GM20000 (cell line): ENCODE results near the gene SHISAL1.

ENCODE experiments used
- DNase-seq: peaks from one replicate; pipeline ENCODE4 v3.0.0; 2012; ENCODE audit warnings: low spot score
- TF ChIP-seq, protein P1 (sequence below): IDR thresholded peaks from 2 replicates; pipeline ENCODE4 v1.5.1; 2012; ENCODE audit warnings: mild to moderate bottlenecking, control low read depth; ENCODE audit errors: extremely low read depth, missing control alignments

The SHISAL1 gene

DNA sequence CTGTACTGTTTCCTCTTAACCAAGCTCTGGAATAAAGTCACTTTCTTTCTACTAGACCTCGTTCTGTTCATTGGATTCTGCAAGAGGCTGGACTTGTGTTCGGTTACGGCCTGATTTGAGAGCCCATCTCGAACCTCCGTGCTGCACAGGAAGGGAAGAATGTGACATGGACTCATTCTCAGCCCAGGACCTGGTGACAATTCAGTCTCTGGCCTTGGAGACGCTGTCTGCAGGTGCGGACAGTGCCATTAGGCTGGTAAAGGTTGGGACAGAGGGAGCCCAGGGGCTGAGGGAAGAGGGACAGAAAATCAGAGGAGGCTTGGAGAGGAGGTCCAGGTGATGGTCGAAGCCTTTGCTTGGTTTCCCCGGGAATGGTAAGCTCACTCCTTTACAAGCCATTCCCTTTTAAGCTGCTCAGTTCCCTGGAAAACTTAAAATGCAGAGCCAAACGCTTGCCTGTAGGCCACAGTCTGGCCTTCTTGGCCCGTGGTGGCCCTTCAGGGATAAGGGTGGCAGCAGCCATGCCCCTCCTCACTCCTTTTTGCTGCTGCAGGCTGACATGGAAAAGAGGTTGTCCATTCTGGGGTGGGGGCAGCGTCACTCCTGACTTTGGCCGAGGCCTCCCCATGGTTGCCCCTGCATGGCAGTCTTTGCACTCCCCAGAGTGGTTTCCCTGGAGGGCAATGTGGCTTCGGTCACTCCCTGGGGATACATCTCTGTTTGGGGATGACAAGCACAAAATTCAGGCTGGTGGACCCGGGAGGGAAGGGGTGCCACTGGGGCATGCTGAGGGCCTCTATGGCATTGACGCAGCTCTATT is 52.3 kb downstream of the SHISAL1 start:
- TF ChIP-seq, protein P1, sequence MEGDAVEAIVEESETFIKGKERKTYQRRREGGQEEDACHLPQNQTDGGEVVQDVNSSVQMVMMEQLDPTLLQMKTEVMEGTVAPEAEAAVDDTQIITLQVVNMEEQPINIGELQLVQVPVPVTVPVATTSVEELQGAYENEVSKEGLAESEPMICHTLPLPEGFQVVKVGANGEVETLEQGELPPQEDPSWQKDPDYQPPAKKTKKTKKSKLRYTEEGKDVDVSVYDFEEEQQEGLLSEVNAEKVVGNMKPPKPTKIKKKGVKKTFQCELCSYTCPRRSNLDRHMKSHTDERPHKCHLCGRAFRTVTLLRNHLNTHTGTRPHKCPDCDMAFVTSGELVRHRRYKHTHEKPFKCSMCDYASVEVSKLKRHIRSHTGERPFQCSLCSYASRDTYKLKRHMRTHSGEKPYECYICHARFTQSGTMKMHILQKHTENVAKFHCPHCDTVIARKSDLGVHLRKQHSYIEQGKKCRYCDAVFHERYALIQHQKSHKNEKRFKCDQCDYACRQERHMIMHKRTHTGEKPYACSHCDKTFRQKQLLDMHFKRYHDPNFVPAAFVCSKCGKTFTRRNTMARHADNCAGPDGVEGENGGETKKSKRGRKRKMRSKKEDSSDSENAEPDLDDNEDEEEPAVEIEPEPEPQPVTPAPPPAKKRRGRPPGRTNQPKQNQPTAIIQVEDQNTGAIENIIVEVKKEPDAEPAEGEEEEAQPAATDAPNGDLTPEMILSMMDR: no peak
- no peak for DNase-seq

DNA sequence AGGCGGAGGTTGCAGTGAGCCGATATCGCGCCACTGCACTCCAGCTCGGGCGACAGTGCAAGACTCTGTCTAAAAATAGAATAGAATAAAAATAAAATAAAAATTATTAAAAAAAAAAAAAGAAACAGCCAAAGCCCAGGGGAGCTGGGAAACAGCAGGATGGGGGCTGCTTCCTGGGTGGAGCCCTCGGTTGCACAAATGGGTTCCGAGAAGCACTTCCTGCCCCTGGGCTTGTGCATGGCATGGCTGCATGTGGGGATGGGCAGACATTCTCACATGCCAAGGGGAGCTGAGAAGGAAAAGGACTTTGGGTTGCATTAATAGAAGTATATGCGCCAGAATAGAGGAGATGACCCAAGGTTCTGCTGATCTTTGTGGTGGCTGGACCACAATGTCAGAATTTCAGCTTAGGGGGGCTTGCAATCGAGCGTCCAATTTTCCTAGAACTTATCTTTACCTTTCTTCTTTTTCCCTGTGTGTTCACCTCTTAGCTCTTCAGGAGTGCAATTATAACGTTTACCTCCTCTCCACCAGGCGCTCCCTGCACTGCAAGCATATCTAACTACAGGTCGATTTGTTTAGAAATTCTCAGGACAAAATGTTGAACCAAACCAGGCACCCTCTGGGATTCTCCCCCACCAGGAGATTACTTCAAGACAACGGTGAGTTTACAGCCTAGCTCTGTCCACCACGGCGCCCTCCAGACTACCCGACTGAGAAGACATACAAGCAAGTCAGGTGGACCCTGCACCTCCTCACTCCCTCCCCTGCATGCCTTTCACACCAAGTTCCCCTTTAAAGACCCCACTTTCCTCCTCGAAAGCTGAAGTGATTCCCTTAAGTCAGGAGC is 53.2 kb downstream of the SHISAL1 start:
- TF ChIP-seq, protein P1: no peak
- DNase-seq: no peak

DNA sequence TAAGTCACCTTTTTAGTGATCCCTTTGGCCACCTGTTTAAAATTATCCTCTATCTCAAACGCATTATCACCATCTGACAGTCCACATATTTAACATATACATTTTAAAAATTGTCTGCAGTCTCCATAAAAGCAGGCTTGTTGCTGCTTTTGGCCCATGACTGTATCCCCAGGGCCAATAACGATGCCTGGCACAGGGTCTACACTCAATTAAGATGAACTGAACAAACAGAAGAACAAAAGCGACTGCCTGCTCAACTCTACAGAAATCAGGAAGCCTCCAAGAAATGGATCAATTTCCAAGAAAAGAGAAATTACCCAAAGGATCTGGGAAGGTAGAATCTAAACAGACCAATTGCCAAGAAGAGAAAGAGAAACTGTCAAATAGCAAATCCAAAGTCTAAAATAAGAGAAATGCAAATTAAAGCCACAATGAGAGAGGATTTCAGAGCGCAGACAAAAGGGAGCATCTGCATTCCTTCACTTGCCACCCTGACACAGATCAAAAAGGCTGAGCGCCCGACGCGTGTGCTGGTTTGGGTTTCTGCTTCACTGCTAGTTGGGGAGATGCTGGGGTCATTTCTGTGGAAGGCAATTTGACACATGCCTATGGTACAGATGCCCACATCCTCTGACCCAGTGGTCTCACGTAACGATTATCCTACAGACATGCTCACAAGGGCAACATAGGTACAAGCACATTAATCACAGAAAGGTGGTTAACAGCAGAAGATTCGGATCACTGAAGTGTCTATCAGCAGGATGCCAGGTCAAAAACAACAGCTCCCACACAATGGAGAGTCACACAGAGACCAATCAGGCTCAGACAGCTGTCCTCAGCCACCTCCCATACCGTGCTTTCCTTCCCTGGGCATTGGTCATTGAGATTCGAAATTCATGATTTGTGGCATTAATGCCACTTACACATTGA is 55.9 kb downstream of the SHISAL1 start:
- no peak for DNase-seq
- TF ChIP-seq, protein P1: no peak

DNA sequence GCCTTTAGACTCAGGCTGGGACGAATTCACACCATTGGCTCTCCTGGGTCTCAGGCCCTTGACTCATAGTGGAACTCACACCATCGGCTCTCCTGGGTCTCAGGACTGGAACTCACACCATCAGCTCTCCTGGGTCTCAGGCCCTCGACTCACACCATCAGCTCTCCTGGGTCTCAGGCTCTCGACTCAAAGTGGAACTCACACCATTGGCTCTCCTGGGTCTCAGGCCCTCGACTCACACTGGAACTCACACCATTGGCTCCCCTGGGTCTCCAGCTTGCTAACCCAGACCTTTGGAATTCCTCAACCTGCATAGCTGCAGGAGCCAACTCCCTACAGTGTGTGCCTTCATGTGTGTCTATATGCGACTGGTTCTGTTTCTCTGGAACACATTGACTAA is 56.7 kb downstream of the SHISAL1 start:
- TF ChIP-seq, protein P1: no peak
- DNase-seq: no peak

DNA sequence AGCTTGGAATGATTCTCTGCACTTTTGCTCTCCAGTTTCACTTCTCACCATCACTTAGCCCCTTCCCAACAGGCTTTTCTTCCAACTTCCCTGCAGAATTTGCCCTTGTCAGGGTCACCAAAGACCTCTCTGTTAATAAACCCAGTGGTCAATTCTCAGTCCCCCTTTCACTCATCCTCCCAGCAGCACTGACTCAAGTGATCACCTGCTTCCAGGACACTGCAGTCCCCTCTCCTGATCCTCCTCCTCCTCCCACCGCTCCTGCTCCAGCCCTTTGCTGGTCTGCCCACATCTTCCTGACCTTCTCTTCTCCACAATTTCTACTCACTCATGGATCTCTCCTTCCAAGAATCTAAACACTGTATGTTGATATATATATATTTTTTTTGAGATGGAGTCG is 57.9 kb downstream of the SHISAL1 start:
- no peak for DNase-seq
- TF ChIP-seq, protein P1: no peak

DNA sequence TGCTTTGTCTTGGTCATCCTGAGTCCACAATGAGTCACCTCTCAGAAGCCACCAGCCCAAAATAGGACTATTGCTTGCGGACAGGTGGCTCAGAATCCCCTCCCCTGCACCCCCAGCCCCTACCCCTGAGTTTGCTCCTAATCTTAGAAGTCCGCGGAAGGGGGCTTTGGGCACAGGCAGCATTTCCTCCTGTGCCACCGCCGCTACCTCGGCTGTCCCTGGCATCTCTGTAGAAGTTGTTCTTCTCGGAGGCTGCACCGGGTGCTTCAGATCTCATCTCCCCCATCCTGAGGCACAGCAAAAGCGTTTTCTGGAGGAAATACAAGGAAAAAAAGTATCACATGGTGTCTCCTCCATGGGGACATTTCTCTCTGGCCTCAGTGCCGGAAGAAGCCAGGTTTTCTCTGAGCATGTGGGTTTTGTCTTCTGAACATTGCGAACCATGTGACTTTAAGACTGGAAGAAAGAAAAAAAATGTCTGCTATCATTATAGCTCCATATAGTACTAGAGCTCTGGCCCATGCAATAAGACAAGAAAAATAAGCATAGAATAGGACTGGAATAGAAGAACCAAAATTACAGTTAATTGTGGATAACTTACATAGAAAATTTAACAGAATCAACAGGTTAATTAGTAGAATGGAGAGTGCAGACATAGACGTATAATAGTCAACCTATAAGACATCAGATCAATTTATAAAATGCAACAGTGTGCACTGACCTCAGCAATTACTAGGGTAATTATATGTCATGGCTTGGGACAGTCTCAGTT is 63.2 kb downstream of the SHISAL1 start:
- no peak for DNase-seq
- TF ChIP-seq, protein P1: no peak
